CD4-positive, alpha-beta T cell treated with Interleukin-15 for 1 hour (primary cell): ENCODE measurements around the gene COBL.

Experiments used
- DNase-seq: peaks from one replicate; pipeline ENCODE4 v3.0.0-alpha.2; 2020

The COBL gene

DNA sequence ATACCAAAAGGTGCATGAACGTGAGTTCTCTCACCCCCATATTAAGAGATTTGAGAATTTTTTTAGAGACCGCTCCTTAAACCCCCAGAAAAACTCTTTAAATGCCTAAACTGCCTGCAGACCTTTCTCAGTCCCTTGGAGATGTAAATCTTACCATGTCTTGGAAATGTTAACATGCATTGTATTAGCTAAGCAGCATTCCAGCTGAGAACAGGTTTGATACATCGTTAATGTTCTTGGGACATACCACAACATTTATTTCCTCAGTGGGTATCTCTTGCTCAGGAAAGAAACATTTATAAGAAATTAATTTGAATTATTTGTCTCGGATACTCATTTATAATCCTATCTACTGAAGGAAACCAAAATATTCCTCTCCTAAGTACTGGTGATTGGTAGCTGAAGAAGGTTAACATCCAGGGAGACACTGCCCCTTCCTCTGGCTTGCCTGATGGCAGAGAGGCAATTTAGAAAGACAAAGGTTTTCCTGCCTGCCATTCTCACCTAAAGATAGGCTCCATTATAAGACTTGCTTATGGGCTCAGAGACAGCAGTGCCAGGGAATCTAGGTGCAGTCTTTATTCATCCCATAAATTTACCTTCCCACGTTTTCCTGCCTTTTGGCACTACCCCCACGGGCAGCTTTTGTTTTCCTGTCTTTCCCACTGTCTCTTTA, 141.2 kb downstream of the COBL start:
- no peak for DNase-seq

DNA sequence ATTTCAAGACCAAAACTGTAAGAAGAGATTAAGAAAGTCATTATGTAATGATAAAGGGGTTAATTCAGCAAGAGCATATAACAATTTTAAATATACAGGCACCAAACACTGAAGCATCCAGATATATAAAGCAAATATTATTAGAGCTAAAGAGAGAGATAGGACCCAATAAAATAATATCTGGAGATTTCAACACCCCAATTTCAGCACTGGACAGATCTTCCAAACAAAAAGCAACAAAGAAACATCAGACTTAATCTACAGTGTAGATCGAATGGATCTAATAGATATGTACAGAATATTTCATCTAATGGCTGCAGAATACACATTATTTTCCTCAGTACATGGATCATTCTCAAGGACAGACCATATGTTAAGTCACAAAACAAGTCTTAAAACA, 151.3 kb downstream of the COBL start:
- DNase-seq, result no peak

DNA sequence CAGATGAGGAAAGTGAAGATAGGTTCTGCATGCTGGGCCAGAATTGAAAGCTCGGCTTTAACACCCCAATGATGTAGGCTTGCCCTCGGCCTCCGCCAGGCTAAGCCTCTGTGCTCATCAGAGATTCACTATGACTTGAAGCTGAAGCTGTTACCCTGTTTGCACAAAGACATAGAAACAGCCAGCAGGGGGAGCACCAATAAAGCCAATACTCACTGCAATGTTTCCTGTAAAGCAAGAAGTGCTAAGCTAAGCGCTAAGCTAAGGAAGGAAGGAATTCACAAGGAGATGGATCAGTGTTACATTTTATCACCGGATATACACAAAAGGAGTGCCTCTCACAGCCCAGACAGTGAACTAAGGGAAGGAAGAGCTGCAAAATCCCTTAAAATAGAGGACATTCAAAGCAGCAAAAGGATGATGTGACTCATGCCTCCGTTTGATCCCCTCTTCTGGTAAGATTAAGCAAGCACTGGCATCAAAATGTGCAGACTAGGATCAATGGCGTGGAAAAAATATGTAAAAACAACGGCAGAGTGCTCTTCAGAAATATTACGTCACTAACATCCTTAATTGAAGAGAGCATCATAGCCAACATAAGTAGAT, 153.8 kb downstream of the COBL start:
- peak; percentile 30 for DNase-seq

DNA sequence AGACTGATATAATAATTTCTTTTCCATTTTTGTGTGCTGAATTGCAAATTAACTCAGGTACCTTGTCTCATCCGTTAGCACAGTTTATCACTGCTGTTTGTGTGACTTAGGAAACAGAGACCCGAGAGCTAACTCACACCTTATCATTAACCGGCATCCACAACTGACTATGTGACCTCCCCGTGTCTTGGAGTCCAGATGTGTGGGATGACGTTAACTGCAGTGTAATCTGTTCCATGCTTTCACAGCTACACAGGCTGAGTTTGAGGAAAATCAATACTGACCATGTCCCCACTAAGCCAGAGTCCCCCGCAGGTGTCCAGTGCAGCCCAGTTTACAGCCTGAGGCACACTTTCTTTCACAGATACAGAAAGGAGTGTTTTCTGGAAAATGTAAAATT, 154.7 kb downstream of the COBL start:
- DNase-seq, result no peak

DNA sequence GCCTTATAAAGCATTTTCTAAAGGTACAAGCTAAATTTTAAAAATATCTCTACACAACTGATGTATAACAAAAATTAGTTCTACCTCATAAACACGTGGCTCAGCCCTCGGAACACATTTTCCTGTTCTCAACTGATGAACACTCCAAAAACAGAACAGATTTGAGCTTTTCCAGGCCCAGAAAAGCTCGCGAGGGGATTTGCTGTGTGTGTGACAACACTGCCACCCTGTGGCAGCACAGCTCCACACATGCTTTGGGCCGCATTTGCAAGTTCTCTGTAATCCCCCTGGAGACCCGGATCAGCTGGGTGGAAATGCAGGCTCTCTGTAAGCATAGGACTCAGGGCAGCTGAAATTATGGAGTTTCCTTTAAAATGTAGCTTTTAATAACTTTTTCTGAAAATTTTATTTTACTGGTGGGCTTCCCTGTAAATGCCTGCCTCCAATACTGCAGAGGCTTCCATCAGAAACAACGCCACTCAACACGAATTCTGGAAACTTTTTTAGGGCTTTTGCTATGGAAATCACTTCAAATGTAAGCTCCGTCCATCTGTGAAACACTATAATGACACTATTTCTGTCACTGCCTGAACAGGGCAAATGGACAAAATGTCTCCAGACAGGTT, 155.5 kb downstream of the COBL start:
- peak; percentile 40 for DNase-seq

DNA sequence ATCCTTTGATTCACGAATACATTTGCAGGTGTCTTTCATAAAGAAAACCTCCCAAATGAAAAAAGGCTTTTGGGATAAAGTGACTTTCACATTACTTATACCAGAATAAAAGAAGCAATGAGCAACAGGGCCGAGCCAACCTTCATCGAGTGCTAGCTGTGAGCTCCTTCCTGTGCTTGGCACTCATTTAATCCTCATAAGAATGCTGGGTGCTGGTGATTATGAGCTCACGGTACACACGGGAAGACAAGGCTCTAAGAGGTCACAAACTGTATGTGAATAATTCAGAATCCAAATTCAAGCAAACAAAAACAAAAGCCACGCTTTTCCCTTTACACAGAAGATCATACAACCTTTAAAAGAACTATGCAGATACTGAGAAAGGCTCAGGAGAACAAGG, 156.2 kb downstream of the COBL start:
- DNase-seq, result no peak

DNA sequence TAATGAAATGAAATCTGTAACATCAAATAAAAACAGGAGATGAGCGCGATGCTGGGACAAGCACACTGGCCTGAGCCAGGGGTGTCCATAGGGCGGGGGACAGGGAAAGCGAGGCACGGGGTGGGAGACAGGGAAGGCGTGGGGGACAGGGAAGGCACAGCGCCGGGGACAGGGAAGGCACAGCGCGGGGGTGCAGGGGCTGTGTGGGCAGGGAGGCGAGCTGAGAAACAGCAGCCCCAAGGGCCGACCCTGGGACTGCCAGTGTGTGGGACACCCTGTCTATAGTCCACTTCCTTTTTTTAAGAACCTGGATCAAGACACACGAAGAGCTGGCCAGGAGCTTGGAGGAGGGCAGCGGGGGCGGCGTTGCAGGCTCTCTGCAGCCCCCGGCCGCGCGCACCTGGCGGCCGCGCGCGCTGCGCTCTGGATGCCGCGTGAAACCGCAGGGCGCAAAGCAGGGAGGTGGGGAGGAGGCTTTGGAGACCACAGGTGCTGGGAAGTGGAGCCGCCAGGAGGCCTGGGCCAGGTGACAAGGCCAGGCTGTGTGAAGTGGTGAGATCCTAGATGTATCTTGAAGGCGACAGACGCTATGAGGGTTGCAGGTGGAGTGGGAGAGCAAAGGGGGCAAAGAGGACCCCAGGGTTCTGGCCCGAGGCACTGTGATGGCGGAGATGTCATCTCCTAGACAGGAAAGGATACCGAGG, 157.7 kb downstream of the COBL start:
- no peak for DNase-seq

DNA sequence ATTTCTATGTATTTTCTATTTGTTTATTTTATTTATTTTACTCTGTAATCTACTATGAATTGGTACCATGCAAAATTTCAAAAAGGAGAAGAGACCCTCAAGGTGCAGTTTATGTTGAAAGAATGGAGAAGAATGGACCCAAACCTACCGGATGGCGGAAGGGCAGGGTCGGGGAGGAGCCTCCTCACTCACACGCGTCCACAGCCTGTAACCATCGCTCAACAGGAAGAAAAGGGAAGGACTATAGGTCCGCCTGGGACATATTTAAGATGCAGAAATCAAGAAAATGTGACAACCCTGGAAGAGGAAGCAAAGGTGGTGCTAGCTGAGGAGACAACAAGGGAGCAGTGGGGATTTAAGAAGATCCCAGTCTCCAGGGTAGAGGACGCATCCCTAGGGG, 158.4 kb downstream of the COBL start:
- no peak for DNase-seq

DNA sequence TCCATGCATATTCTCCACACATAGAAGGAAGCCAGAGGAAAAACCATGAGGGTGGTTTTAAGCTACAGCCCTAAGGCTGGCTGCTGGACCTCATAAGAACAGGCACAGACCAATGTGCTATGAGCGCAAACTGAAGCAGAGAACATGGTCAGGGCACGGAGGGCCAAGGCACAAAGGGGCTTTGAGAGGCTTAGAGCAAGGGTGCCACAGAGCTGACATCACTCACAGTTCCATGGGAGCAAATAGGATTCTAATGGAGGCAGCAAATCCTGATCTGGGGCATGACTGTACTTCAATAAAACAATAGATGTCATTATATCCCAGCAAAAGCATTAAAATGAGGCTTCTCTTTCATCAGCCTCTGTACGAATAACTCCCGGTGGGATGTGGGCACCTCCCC, 162.4 kb downstream of the COBL start:
- no peak for DNase-seq

DNA sequence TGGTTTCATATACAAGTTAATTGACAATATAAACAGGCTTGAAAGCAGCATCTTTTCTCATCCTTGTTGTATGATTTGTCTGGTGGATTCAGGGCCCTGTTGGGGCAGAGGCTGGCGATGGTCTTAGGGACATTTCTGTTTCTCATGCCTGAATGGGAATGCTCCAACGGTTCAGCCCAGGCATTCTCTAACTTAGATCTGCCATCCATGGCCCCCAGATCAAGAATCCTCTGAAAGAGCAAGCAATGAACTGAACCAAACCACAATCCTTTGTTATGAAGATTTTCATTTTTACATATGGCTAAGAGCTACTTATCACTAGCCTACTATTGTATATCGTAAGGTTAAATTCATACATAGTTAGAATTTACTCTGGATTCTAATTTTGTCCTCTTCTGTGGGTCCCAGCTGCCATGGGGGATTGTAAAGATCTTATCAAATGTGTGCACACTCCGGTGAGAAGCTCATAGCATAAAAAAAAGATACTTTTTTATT, 163.9 kb downstream of the COBL start:
- no peak for DNase-seq

DNA sequence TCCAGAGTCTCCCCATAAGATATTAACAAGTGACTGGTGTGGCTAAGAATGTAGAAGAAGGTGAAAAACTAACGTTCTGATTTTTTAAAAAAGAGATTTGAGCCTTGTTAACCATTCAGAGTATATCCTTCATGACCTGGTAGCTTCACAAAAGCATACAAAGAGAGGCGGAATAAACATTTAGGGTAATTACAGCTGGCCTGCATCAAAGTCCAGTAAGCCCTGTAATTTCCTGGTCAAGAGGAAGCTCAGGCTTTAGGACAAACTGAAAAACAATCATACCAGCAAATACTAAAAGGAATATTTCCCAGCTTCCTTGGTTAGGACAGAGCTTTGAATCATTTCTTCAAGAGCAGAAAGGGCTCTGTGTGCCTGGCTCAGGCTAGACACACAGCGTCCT, 165.2 kb downstream of the COBL start:
- no peak for DNase-seq

DNA sequence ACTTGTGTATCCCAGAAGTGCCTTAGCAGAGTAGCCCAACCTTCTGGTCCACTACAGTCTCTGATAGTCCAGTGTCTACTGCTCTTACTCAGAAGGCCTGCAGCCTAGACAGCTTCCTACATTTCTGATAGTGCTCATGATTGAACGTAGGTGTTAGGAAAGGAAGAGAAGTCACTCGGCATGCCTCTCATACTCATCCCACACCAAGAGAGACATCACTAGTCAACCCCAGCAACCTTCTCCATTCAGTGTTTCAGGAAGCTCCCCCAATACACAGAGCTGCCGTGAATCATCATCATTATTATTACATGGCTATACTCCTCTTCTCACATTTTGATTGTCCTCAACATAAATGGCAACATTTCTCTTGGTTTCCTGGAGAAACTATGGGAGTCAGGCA, 166.4 kb downstream of the COBL start:
- DNase-seq, result no peak

DNA sequence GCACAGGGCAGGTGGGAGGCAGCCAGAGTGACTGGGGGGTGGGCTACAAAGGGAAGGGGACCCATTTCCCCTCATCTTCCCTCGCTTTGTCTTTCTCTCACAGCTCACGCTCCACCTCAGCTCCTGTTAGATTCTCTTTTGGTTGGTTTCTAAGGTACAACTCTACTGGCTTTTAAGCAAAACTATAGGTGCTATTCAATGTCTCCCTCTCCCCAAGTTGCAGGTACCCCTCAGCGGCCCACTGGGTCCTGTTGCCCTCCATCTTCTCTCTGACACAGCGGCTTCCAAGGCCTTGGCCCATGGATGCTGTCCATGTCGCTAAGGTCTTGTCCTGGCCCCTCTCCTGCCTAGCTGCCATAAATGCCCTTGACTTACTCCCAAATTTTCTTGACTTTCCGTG, 168.4 kb downstream of the COBL start:
- DNase-seq, result no peak

DNA sequence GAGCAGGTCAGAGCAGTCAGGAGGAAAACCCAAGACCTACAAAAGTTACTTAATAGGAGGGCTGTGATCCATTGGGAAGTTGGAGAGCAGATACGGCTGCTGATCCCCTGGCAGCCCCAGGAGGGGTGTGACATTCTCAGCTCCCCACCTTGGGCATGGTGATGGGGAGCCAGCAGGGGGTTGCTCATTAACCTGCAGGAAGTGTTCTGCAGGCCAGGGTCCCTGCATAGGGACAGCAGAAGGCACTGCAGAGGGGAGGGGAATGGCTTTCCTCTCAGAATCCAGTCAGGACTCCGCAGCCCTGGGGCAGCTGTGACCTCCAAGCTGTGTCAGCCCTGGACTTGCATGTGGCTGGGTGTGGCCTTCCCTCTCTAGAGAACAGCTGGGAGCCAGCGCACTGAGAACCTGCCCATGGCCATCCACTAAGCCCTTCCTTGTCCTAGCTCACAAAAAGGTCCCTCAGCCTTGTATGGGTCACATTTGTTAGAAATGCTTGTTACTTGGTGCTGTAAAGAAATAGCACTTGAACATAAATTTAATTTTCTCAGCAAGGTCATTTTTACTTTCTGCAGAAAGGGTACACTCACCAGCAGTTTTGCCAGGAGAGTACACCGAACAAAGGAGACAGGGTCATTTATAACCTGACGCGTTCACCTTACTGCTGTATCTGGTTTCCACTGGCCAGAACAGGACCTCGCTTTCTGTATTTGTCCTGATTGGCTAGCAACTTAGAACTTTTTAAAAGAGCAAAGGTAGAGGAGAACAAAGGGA, 169.6 kb downstream of the COBL start:
- no peak for DNase-seq

DNA sequence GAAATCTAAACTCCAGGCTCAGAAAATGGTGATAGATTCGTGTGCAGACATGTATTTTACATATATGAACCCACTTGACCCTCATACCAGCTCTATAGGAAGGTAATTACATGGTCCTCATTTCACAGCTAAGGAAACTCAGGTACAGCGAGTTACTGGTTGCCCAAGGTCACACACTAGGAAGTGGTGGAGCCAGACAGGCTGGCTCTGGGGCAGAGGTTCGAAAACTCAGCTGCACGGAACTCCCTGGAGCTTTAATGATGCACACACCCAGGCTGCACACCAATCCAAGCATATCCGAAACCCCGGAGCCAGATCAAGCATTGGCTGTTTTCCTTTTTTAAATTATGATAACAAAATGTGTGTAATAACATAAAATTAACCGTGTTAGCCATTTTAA, 172.4 kb downstream of the COBL start:
- DNase-seq, result no peak

DNA sequence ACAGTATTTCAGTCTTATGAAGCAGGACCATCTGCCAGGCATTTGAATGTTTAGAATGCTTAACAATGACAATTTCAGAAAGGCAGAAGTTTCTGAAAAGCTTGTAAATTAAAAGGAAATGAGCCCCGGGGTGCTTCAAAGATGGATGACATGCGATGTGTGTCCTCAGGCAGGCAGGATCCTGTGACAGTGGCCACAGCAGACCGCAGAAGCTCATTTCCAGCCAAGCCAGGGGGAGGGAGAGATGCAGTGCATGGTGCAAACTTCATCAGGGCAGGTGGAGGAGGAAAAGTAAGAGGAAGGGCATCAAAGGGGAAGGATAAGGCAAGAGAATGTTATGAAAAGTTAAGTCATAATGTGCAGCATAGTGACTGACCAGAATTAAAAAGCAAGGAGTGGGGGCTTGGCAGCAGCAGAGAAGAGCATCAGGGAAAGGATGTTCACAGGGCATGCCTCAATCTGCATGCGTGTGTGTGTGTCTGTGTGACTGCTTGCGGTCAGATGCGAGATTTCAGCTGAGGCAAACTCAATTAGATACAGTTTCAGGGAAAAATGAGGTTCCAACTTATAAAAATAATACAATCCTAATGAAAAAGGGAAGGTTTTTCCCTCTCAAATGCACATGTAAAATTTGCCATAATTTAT, 173.7 kb downstream of the COBL start:
- no peak for DNase-seq

DNA sequence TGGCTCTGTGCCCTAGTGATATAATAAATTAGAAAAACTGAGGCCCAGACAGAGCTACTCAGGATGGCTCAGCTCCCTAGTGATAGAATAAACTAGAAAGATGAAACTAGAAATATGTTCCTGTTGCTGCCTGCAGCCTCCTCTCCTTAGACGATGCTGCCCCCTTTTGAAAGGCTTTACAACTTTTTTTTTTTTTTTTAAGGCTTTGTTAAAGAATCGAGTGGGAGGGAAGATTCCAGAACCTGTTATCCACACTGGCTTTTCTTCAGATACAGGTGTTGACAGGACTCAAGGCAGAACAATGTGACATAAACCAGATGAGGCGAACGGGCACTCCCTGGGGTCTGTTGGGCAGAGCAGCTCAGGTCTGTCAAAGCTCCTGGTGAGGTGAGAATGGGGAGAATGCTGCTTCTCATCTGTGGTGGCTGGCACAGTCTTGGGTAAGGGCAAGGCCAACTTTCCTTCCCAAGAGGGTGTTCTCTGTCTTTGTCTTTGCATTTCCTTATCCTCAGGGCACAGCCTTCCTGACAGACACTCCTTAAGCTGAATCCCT, 175.1 kb downstream of the COBL start:
- no peak for DNase-seq

DNA sequence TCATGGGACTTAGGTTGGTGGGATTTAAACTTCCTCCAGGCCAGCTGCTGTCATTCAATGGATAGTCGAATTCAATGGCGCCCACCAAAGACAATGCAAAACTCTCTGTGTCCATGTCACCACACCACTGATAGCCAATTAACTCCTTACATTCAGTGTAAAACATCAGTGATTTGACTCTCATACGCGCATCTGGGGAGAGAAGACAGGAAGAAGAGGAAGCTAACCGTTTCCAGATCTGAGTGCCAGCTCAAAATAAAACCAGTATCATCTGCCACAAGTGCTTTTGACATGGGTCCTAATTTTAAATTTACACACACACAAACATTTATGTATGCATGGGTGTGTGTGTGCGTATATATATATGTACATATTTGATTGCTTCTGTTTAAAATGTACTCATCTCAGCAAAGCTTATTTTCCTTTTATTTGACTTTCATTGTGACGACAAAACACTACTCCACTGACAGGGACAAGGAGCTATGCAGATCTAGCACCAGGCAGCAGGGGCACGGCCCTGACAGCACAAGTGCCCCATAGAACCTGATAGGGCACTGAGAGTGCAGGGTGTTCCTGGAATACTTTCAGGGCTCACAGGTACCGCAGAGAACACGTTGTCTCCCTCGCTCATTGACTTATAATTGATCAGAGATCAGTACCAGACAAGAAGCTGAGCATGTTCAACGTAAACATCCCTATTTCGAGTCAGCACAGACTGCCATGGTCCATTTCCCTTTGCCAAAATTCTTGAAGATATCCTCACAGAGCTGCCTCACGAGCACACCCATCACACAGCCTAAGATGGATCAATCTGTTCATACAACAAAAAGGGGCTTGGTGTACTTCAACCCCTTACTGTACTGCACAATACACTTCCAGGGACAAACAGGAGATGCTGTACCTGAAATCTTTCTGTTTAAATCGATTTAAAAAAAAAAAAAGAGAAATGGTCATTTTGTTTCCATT, 176.1 kb downstream of the COBL start:
- DNase-seq, result no peak

DNA sequence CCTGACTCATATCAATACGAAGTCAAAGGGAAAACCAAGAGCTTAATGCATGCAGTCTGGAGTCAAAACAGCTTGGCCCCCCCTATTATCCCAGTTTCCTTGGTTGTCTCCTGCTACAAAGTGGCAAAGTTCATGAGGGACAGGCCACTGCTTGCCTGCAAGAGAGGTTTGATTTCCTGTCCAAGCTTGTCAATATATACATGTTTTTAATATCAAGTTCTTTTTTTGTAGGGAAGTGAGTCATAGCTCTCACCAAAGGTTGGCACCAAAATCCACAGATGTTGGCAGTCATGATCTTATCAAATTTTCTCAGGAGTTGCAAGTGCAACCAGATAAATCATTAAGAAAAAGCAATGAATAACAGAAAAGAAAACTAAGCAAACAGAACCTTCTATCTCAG, 176.8 kb downstream of the COBL start:
- DNase-seq, result no peak

DNA sequence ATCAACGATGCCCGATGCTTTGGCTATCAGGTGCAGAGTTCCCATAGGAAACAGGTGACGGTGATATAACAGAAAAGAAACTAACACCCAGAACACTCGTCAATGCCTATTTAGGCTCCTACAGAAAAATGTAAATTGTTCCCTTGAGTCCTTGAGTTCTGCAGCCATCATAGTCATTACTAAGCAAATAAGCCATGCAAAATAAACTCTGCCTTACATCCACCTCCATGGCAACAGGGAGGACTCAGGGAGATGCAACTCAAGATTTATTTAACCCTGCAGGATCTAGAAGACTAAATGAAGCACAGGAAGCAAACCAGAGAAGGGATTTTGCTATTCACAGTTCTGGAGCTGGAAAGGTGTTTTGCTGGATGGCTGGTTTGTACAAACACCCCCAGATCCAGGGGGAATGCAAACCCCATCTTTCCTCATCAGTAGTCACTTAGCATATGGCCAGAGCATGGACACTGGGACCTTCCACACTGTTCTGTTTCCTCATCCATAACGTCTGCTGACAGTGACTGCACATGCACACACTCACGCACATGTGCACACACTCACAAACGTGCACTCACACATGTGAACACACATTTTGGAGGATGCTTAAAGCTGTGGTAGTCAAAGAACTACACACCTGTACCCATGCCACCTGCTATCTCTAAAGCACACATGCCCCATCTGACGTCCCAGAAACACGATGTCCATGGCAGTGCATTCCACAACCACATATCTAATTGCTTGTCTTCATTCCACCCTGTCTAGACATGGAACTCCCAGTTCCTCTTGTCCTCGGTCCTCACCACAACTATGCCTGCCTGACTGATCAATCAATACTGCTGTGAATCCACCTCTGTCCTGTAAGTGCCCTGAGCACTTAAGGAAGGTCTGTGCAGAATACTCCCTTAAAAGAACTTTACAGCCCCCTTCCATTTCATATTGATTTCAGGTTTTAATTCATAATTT, 178.2 kb downstream of the COBL start:
- DNase-seq, result no peak
